ENCODE data around the gene CREB3L2. TPM values are rescaled to one million over a fixed set of nuclear protein-coding genes. Genes with fewer than 3 reads are reported as not detected.

Gene CREB3L2
- total RNA-seq, 1 experiment from 2014 or later = 18.1 TPM

DNA sequence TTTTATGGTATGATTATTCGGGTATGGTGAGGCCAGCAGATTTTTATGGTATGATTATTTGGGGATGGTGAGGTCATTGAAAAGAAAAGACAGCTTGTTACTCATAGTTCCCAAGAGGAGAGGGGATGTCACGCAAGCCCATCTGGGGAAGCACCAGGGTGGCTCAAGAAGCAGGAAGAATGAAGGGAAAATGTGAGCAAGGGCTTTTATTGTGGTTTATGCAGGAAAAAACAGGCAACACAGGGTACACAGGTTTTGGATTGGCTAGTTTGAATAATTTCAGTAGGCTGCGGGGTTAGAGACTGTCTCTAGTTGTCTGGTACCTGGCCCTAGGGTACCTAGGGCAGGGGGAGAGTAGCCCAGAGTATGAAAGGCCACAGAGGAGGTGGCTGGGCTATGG, 128.4 kb downstream of the CREB3L2 start:
- H3K9me3 ChIP-seq (ENCODE audit: low read length) = no peaks in the 10 kb centered on the region
- no peaks in the 10 kb centered on the region for H3K4me1 ChIP-seq (ENCODE audit: insufficient read depth, low read length)
- H3K27me3 ChIP-seq (ENCODE audit: low read length) = no peaks in the 10 kb centered on the region
- H4K20me1 ChIP-seq (ENCODE audit: low read length) = no peaks in the 10 kb centered on the region
- ChIA-PET CTCF (no interaction called here), POLR2A (ENCODE audit: unreplicated experiment) (no interaction called here)
- H2AFZ ChIP-seq (ENCODE audit: low read length) = no peak overlapping the region
- intact Hi-C loops (cut with micrococcal nuclease) = no loop called here
- H3F3A ChIP-seq (ENCODE audit: low read length, unreplicated experiment) = no peaks in the 10 kb centered on the region
- no peak overlapping the region for H3K9ac ChIP-seq (ENCODE audit: low read length)
- ATAC-seq (no peak), DNase-seq (no peak)
- H3K27ac ChIP-seq (ENCODE audit: low read length) = no peak overlapping the region
- BruUV-seq (replicated peaks) = no TSS peak
- H3K4me3 ChIP-seq (ENCODE audit: low read length) = no peak overlapping the region
- no peak for TF ChIP-seq EZH2phosphoT487 (IDR thresholded peaks at IDR 0.05; ENCODE audit: borderline replicate concordance, low read length)
- TF ChIP-seq, protein P1, sequence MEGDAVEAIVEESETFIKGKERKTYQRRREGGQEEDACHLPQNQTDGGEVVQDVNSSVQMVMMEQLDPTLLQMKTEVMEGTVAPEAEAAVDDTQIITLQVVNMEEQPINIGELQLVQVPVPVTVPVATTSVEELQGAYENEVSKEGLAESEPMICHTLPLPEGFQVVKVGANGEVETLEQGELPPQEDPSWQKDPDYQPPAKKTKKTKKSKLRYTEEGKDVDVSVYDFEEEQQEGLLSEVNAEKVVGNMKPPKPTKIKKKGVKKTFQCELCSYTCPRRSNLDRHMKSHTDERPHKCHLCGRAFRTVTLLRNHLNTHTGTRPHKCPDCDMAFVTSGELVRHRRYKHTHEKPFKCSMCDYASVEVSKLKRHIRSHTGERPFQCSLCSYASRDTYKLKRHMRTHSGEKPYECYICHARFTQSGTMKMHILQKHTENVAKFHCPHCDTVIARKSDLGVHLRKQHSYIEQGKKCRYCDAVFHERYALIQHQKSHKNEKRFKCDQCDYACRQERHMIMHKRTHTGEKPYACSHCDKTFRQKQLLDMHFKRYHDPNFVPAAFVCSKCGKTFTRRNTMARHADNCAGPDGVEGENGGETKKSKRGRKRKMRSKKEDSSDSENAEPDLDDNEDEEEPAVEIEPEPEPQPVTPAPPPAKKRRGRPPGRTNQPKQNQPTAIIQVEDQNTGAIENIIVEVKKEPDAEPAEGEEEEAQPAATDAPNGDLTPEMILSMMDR (conservative IDR thresholded peaks at IDR 0.05; ENCODE audit: low read depth, low read length) = no peak
- no peak for TF ChIP-seq EZH2 (IDR thresholded peaks at IDR 0.05; ENCODE audit: low read length, unreplicated experiment)
- no peak overlapping the region for H3K4me2 ChIP-seq (ENCODE audit: low read length)
- H3K79me2 ChIP-seq (ENCODE audit: low read length) = no peaks in the 10 kb centered on the region
- H3K9me2 ChIP-seq (replicated peaks; ENCODE audit: low read length) = no peaks in the 10 kb centered on the region
- no peaks in the 10 kb centered on the region for H3K36me3 ChIP-seq (ENCODE audit: low read depth, low read length)

DNA sequence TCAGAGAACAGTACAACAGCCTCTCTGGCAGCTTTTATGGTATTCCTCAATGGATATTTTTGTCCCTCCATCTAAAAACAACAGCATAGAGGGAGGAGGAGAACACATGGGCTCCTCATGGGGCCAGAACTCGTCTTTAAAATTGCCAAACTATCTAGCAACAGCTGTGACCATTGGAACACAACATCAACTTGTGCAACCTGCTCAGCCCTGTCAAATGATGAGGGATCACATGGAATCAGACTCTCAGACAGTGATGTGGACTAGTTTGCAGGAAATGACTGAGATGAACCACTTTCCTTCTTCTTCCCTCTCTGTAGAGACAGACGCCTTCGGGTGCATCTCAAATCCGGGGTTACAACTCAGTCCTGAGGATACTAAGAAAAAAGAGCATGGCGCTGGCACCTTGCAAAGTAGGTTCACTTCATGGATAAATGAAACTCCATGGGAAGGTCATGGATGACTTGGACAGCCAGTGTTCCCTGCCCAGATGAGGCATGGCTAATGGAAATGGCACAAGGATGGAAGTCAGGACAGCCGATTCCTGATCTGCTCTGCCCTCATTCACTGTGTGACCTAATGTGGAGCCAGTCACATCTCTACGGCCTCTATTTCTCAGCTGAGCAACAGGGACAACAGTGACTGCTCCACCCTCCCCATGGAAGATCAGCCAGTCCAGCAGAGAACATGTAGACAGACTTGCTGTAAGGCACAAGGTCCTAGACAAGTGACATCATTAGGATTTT, 130.5 kb downstream of the CREB3L2 start:
- Histone ChIP-seq H3K4me2 (ENCODE audit: low read length) (no peak overlapping the region), H3K9me3 (ENCODE audit: low read length) (no peaks in the 10 kb centered on the region), H3K9me2 (replicated peaks; ENCODE audit: low read length) (no peaks in the 10 kb centered on the region), H3F3A (ENCODE audit: low read length, unreplicated experiment) (no peaks in the 10 kb centered on the region), H2AFZ (ENCODE audit: low read length) (no peak overlapping the region), H3K36me3 (ENCODE audit: low read depth, low read length) (no peaks in the 10 kb centered on the region), H3K9ac (ENCODE audit: low read length) (no peak overlapping the region), H3K4me1 (ENCODE audit: insufficient read depth, low read length) (no peaks in the 10 kb centered on the region), H3K27ac (ENCODE audit: low read length) (no peak overlapping the region), H3K27me3 (ENCODE audit: low read length) (no peaks in the 10 kb centered on the region), H3K79me2 (ENCODE audit: low read length) (no peaks in the 10 kb centered on the region), H3K4me3 (ENCODE audit: low read length) (no peak overlapping the region), H4K20me1 (ENCODE audit: low read length) (no peaks in the 10 kb centered on the region)
- no peak for ATAC-seq
- no peak for DNase-seq
- ChIA-PET POLR2A (ENCODE audit: unreplicated experiment) (no interaction called here), CTCF (no interaction called here)
- BruUV-seq (replicated peaks) = no TSS peak
- TF ChIP-seq, protein P1 (conservative IDR thresholded peaks at IDR 0.05; ENCODE audit: low read depth, low read length) = no peak
- TF ChIP-seq EZH2 (IDR thresholded peaks at IDR 0.05; ENCODE audit: low read length, unreplicated experiment) (no peak), EZH2phosphoT487 (IDR thresholded peaks at IDR 0.05; ENCODE audit: borderline replicate concordance, low read length) (no peak)
- intact Hi-C loops (cut with micrococcal nuclease) = no loop called here

DNA sequence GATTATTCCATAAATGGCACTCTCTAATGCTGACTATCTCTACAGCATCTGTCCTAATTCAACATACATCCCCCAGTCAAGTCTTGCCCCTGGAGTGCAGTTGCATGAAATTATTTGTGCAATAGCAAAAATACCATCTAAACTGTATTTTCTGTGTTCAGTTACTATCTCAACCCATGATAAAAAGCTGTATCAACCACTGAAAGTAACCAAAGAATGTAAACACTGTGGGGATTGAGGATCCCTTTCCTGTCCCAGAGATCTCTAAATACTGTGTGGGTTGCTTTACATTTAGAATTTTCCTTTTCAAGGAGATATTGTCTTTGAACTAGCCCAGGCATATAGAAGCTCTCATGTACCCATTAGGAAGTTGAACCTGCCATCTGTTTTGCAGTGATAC, 131.2 kb downstream of the CREB3L2 start:
- no peaks in the 10 kb centered on the region for H3F3A ChIP-seq (ENCODE audit: low read length, unreplicated experiment)
- H3K4me2 ChIP-seq (ENCODE audit: low read length) = no peak overlapping the region
- H3K27me3 ChIP-seq (ENCODE audit: low read length) = no peaks in the 10 kb centered on the region
- H3K9me3 ChIP-seq (ENCODE audit: low read length) = no peaks in the 10 kb centered on the region
- no peaks in the 10 kb centered on the region for H4K20me1 ChIP-seq (ENCODE audit: low read length)
- no peak overlapping the region for H3K4me3 ChIP-seq (ENCODE audit: low read length)
- ChIA-PET CTCF (no interaction called here), POLR2A (ENCODE audit: unreplicated experiment) (no interaction called here)
- no peak overlapping the region for H3K9ac ChIP-seq (ENCODE audit: low read length)
- no peaks in the 10 kb centered on the region for H3K79me2 ChIP-seq (ENCODE audit: low read length)
- no peaks in the 10 kb centered on the region for H3K9me2 ChIP-seq (replicated peaks; ENCODE audit: low read length)
- no TSS peak for BruUV-seq (replicated peaks)
- H3K36me3 ChIP-seq (ENCODE audit: low read depth, low read length) = no peaks in the 10 kb centered on the region
- H3K27ac ChIP-seq (ENCODE audit: low read length) = no peak overlapping the region
- ATAC-seq (no peak), DNase-seq (no peak)
- no peak for TF ChIP-seq EZH2 (IDR thresholded peaks at IDR 0.05; ENCODE audit: low read length, unreplicated experiment)
- no peak for TF ChIP-seq EZH2phosphoT487 (IDR thresholded peaks at IDR 0.05; ENCODE audit: borderline replicate concordance, low read length)
- no peaks in the 10 kb centered on the region for H3K4me1 ChIP-seq (ENCODE audit: insufficient read depth, low read length)
- intact Hi-C loops (cut with micrococcal nuclease) = no loop called here
- H2AFZ ChIP-seq (ENCODE audit: low read length) = no peak overlapping the region

All from PC-3 (cell line).